Measurements from ENCODE around the gene BCL6. TPM values are rescaled to one million over a fixed set of nuclear protein-coding genes. Genes with fewer than 3 reads are reported as not detected.

BCL6 gene
- total RNA-seq, 1 experiment from 2014 or later: 3.0 TPM

DNA sequence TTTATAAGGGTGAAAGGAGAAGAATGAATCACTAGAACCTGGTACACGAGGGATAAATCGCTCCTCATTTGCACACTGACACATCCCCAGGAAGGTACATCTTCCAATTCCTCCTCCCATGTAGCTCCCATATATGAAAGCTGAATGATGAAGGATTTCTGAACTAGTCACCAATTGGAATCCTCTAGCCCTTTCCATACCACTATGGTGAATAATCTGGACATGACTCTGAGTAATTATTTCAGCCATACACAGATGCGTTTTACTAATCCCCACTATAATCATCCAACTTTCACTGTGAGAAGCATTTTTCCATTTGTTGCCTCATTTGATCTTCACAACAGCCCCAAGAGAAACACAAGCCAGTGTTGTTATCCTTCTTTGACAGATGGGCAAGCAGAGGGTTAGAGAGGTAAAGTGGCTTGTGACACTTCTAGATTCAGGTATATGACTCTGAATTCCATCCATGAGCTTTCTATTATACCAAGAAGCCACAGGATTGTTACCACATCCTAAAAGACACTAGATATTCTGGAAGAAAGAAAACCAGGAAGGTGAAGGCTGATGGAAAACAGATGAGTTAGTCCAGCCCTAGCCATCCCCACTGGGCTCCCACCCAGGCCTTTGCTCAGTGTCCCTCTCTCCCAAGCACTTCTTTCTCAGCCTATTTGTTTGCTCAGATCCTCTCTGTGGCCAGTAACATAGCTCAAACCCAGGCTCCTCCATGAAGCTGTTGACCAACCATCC, 22.2 kb upstream of the BCL6 start:
- in situ Hi-C loops (cut with HindIII; ENCODE audit: low pct_unique_long_range_greater_than_20kb, low sequenced_read_pairs): no loop called here
- DNase-seq (ENCODE audit: low read depth): no peak

DNA sequence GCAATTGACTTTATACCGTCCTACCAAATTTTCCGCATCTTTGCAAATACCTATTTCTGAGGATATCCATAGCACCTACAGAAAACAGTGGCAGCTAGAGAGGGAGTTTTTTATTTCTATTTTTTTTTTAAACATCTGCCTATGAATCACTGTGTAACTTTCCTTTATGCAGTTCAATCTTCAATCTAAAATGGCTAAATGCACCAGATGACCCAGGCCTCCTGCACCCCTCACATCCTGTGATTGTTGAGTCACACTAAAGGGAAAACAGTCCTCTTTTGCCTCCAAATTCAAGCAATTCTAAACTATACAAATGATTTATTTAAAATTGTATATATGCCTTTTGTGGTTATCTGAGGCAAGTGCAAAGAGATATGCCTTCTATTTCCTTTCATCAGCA, 20.1 kb upstream of the BCL6 start:
- DNase-seq (ENCODE audit: low read depth): no peak
- in situ Hi-C loops (cut with HindIII; ENCODE audit: low pct_unique_long_range_greater_than_20kb, low sequenced_read_pairs): no loop called here

DNA sequence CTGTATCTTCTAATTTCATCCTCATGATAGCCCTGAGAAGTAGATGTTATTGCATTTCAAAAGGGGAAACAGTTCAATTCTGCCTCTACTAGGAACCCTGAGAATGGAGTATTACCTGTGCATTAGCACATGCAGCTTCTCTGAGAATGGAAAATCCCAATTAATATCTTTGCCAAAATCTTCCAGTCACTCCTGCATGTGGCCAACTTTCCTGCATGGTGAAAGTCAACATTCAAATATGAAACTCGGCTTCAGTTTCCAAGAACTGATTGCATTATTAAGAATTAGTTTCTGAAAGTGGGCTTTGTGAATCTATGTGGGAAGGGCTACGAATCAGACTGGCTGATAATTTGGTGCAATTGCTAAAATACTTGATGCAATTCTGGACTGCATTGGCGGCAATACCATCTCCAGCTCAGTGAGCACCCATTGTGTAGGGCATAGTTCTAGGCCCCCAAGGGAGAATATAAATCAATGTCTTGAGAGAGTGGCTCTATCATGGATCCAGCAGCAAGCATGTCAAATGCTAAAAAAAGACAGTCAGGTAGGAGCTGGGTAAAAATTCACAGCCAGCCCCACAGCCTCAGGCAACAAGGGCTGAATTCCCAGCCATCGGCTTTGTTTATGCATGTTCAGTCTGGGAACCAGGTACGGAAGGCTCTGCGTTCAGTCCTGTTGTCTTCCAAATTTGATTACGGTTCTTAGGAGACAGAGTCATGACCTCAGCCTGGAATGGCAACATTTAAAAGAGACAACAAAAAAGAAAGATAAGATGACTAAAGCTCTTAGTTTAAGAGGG, 18.8 kb upstream of the BCL6 start:
- in situ Hi-C loops (cut with HindIII; ENCODE audit: low pct_unique_long_range_greater_than_20kb, low sequenced_read_pairs): no loop called here
- DNase-seq (ENCODE audit: low read depth): no peak

- DNase-seq (ENCODE audit: low read depth): no peak
- in situ Hi-C loops (cut with HindIII; ENCODE audit: low pct_unique_long_range_greater_than_20kb, low sequenced_read_pairs): no loop called here
These were observed 17.5 kb upstream of the BCL6 start for GRCh38 chr3:187762792-187763191.

GRCh38 chr3:187759601-187760000, 14.3 kb upstream of the BCL6 start:
- in situ Hi-C loops (cut with HindIII; ENCODE audit: low pct_unique_long_range_greater_than_20kb, low sequenced_read_pairs): no loop called here
- no peak for DNase-seq (ENCODE audit: low read depth)

DNA sequence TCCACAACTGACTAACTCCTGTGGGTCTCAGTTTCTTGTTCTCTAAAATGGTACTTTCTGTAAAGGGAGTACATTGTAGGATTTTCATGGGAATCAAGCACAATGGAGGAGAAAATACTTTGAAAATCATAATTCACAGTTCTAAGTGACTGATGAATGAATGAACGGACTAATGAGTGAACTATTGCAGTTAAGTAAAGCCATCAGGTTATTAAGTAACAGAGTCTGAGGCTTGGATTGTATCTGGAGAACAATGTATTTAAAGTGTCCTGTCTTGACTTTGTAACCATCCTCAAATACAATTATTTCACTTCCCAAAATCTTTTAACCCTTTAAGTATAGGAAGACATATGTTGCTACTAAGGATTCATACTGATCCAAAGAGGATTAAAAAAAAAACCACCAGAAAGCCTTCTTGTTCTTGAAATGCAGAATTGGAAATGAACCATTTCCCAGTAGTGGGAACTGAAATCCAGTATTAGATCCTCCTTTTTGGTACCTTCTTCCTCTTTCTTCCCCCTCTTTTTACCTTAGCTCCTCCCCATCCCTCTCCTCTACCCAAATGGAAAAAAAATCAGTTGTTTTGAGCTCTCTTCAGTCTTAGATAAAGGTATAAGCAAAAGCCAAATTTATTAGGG, 13.2 kb upstream of the BCL6 start:
- no peak for DNase-seq (ENCODE audit: low read depth)
- in situ Hi-C loops (cut with HindIII; ENCODE audit: low pct_unique_long_range_greater_than_20kb, low sequenced_read_pairs): no loop called here

GRCh38 chr3:187753516-187753915, 8.2 kb upstream of the BCL6 start:
- in situ Hi-C loops (cut with HindIII; ENCODE audit: low pct_unique_long_range_greater_than_20kb, low sequenced_read_pairs): no loop called here
- DNase-seq (ENCODE audit: low read depth): no peak

- in situ Hi-C loops (cut with HindIII; ENCODE audit: low pct_unique_long_range_greater_than_20kb, low sequenced_read_pairs): no loop called here
- no peak for DNase-seq (ENCODE audit: low read depth)
These were observed 5.3 kb upstream of the BCL6 start for GRCh38 chr3:187750513-187751123.

- in situ Hi-C loops (cut with HindIII; ENCODE audit: low pct_unique_long_range_greater_than_20kb, low sequenced_read_pairs): no loop called here
- DNase-seq (ENCODE audit: low read depth): peak; percentile 76
These were observed 4.8 kb upstream of the BCL6 start for GRCh38 chr3:187750006-187750512.

DNA sequence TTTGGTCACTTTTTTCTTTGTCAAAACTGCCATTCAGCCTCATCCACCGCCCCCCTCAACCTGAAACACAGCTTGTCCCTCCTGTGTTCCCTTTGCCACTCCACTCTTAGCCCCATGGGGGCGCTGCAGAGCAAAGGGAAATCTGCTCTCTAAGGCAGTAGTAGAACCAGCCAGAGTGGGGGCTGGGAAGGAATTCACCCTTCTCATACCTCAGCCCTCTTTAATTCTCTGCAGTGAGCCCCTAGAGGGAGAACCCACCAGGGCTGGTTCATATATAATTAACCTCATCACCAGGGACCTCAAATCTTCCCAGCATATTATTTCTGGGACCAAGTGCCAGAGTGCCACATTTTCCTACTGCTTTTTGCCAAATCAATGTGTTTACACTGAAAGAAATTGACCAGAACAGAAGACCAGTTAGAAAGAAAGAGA, 2.8 kb upstream of the BCL6 start:
- in situ Hi-C loops (cut with HindIII; ENCODE audit: low pct_unique_long_range_greater_than_20kb, low sequenced_read_pairs): loop anchor here (5.0 kb wide), 1 partner anchor 74 kb away; no protein-coding TSS in a partner anchor
- DNase-seq (ENCODE audit: low read depth): peak; percentile 70

DNA sequence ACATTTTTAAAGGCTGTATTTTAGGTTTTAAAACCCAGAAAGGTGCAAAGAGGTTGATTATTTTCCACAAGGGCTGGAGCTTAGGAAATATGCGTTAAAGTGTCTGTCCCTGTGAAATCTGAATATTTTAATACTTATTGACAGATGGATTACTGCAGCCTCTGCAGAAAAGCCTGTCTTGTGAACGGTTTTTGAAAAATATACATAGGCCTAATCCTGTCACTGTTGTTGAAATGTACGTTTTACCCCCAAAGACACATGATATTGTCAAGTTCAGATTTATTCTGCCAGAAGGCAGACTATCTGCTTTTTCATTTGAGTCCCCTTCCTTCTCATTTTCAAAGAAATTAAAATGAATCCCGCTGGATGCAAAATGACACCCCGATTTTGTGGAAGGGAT, 2.2 kb upstream of the BCL6 start:
- in situ Hi-C loops (cut with HindIII; ENCODE audit: low pct_unique_long_range_greater_than_20kb, low sequenced_read_pairs): loop anchor here (5.0 kb wide), 1 partner anchor 75 kb away; no protein-coding TSS in a partner anchor
- DNase-seq (ENCODE audit: low read depth): no peak

DNA sequence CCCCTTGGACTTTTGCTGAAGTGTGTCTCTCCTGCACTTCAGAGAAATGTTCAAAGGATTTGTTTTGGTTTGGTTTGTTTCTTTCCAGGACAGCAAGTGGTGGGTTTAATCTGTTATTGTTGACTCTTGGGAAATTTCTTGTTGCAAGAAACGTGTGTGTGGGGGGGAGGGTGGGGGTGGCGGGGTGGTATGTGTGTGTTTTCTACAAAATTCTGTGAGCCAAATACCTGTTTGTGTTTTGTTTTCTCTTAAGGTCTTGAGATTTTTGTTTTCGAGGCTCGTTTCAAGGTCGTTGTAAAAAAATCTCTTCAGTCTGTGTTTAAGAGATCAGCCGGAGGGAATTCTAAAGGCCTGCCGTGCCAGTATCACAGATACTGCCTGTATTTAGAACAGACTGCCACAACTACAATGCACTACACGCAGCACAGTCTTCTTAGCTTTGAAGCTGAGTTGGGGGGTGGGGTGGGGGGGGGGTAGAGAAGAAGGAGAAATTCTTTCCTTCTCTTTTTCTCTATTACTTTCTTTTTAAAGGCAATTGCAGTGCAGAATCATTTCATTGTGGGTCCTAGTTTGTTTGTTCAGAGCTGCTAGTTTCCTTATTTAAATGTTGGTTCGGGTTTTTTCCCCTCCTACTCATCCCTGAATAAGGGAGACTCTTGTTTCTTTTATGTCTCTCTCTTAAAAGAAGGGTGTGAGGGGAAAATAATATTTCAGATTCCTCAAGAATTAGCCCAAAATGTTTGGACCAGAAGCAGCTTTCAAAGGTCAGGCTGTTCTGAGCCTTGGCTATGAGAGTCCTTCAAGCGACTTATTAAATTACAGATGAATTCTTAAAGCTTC, 1.4 kb upstream of the BCL6 start:
- in situ Hi-C loops (cut with HindIII; ENCODE audit: low pct_unique_long_range_greater_than_20kb, low sequenced_read_pairs): loop anchor here (5.0 kb wide), 1 partner anchor 76 kb away; no protein-coding TSS in a partner anchor
- DNase-seq (ENCODE audit: low read depth): no peak

DNA sequence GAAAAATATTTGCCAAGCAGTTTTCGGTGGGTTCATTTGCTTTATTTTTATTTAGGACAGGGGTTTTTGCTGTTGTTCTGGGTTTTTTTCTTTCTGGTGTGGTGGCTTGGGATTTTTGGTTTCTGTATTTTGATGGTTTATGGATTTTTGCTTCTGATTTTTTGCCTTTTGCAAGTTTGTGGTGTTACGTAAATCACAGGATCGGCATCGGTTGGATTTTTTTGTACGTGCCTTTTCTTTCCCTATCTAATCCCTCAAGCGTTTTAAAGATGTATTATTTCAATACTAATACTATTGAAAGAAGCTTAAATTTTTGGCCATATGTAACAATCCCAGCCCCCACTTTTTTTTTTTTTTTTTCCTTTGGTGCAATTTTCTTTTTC, 782 bp upstream of the BCL6 start:
- no peak for DNase-seq (ENCODE audit: low read depth)
- in situ Hi-C loops (cut with HindIII; ENCODE audit: low pct_unique_long_range_greater_than_20kb, low sequenced_read_pairs): loop anchor here (5.0 kb wide), 1 partner anchor 76 kb away; no protein-coding TSS in a partner anchor

DNA sequence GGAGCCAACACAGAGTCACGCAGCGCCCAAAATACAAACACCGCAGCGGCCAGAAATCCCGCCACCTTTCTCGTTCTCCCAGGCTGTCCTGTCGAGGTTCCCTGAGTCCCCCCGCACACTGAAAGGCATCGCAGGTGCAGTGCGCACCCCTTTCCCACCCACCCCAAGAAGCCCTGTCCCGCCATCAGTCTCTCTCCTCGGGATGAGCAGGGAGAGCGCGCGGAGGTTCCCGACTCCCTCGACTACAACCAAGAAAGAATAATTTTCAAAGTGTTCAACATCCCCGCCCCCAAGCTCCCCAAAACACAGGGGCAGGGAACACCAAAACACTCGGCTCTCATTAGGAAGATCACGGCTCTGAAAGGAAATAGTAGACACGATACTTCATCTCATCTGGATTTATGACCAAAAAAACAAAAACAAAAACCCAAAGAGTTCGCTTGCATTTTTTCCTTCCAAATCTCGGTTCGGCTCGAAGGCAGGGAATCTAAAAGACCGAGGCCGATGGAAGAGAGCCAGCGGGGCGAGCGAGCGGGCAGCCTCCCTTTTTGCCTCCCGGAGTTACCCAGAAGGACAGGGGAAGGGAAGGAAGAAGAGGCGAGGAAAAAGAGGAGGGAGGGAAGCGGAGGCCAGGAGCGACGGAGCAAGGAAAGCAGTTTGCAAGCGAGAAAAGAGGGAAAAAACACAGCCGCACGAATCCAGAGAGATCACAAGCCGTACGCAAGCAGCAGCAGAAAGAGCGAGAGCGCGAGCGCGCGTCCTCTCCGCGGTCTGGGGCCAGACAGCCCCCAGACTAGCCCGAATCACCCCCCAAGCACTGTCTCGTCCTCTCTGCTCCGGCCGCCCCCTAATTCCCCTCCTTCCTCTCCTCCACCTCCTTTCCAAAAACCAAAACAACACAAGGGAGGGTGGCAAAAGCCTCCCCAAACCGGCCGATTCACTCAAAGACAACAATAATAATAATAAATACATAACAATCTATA, 808 bp downstream of the BCL6 start:
- DNase-seq (ENCODE audit: low read depth): peak; percentile 52

DNA sequence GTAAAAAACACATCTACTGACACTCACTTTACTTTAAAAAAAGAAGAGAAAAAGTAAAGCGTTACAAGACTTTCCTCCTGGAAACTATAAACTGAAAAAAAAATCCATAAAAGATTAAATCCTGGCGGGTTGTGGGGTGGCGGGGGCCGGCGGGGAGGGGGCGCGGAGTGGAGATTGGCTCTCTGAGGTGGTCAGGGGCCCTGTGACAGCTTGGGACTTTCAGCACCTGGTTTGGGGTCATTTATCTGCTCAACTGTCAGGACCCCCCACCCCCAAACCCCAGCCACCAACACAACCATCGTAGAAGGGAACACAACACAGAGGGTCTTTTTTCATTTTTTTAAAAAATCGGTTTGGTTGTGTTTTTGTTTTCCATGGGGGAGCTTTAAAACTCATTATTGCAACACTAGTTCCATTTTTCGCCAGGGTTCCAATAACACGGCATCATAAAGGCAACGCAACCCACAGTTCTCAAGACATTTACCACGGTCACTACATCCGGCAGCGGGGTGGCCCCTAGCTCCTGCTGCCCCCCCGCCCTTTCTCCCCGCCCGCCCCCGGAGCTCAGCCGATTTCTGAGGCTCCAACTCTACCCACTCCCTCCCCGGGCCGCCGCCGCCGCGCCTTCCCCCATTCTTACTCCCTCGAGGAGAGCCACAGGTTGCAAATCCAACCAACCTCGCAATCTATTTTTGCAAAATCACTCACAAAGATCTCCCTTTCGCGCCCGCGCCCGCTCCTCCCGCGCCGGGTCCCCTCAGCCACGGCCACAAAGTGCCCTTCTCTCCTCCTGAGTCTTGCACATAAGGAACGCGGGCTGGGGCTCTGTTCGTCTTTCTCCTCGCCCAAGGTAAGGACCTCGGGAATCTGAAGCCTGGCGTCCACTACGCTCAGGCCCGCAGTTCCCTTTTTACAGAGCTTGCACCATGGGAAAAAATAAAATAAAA, 1.8 kb downstream of the BCL6 start:
- in situ Hi-C loops (cut with HindIII; ENCODE audit: low pct_unique_long_range_greater_than_20kb, low sequenced_read_pairs): loop anchor here (5.0 kb wide), 1 partner anchor 1209 kb away; no protein-coding TSS in a partner anchor
- DNase-seq (ENCODE audit: low read depth): peak; percentile 53

More for the DNA sequence above, 808 bp downstream of the BCL6 start:
- in situ Hi-C loops (cut with HindIII; ENCODE audit: low pct_unique_long_range_greater_than_20kb, low sequenced_read_pairs): loop anchor here (5.0 kb wide), 2 partner anchors 78 to 1208 kb away; no protein-coding TSS in a partner anchor

Measured in Caki2 (cell line).